ENCODE data around the gene NAALADL2.

NAALADL2 gene

GRCh38 chr3:175558261-175558660, 699.1 kb downstream of the NAALADL2 start:
- Mint-ChIP-seq H3K27ac (no peak overlapping the region), H3K27me3 (no peaks in the 10 kb centered on the region), H3K4me3 (no peak overlapping the region), H3K9me3 (peaks cover 9% of the 10 kb centered on the region), H3K4me1 (no peaks in the 10 kb centered on the region), H3K36me3 (no peaks in the 10 kb centered on the region)
- CTCF ChIA-PET: no interaction called here
- no peak for DNase-seq

- H3K36me3 Mint-ChIP-seq: no peaks in the 10 kb centered on the region
- no peak overlapping the region for H3K27ac Mint-ChIP-seq
- DNase-seq: no peak
- CTCF ChIA-PET: no interaction called here
- H3K4me3 Mint-ChIP-seq: no peak overlapping the region
- H3K4me1 Mint-ChIP-seq: no peaks in the 10 kb centered on the region
- no peaks in the 10 kb centered on the region for H3K27me3 Mint-ChIP-seq
- no peaks in the 10 kb centered on the region for H3K9me3 Mint-ChIP-seq
Measured at GRCh38 chr3:175564363-175564762, 705.2 kb downstream of the NAALADL2 start.

GRCh38 chr3:175571096-175571495, 712.0 kb downstream of the NAALADL2 start:
- no peaks in the 10 kb centered on the region for H3K36me3 Mint-ChIP-seq
- H3K27me3 Mint-ChIP-seq: no peaks in the 10 kb centered on the region
- no peak overlapping the region for H3K4me3 Mint-ChIP-seq
- H3K4me1 Mint-ChIP-seq: no peaks in the 10 kb centered on the region
- DNase-seq: no peak
- H3K9me3 Mint-ChIP-seq: no peaks in the 10 kb centered on the region
- no peak overlapping the region for H3K27ac Mint-ChIP-seq
- CTCF ChIA-PET: no interaction called here

- peaks cover 2% of the 10 kb centered on the region for H3K9me3 Mint-ChIP-seq
- no peak for DNase-seq
- no peaks in the 10 kb centered on the region for H3K4me1 Mint-ChIP-seq
- H3K4me3 Mint-ChIP-seq: no peak overlapping the region
- no peaks in the 10 kb centered on the region for H3K27me3 Mint-ChIP-seq
- H3K36me3 Mint-ChIP-seq: no peaks in the 10 kb centered on the region
- no peak overlapping the region for H3K27ac Mint-ChIP-seq
- CTCF ChIA-PET: no interaction called here
Measured at GRCh38 chr3:175573226-175573625, 714.1 kb downstream of the NAALADL2 start.

GRCh38 chr3:175580318-175580717, 721.2 kb downstream of the NAALADL2 start:
- DNase-seq: no peak
- H3K4me1 Mint-ChIP-seq: no peaks in the 10 kb centered on the region
- H3K9me3 Mint-ChIP-seq: peaks cover 4% of the 10 kb centered on the region
- CTCF ChIA-PET: no interaction called here
- H3K27ac Mint-ChIP-seq: no peak overlapping the region
- H3K27me3 Mint-ChIP-seq: no peaks in the 10 kb centered on the region
- no peaks in the 10 kb centered on the region for H3K36me3 Mint-ChIP-seq
- no peak overlapping the region for H3K4me3 Mint-ChIP-seq

- no peaks in the 10 kb centered on the region for H3K4me1 Mint-ChIP-seq
- no peak for DNase-seq
- H3K27me3 Mint-ChIP-seq: no peaks in the 10 kb centered on the region
- H3K27ac Mint-ChIP-seq: no peak overlapping the region
- H3K4me3 Mint-ChIP-seq: no peak overlapping the region
- H3K36me3 Mint-ChIP-seq: no peaks in the 10 kb centered on the region
- CTCF ChIA-PET: no interaction called here
- peaks cover 13% of the 10 kb centered on the region for H3K9me3 Mint-ChIP-seq
Measured at GRCh38 chr3:175585898-175586297, 726.8 kb downstream of the NAALADL2 start.

- CTCF ChIA-PET: no interaction called here
- Mint-ChIP-seq H3K27ac (no peak overlapping the region), H3K9me3 (peaks cover 15% of the 10 kb centered on the region), H3K4me1 (no peaks in the 10 kb centered on the region), H3K27me3 (no peaks in the 10 kb centered on the region), H3K36me3 (no peaks in the 10 kb centered on the region), H3K4me3 (no peak overlapping the region)
- no peak for DNase-seq
Measured at GRCh38 chr3:175590745-175591144, 731.6 kb downstream of the NAALADL2 start.

GRCh38 chr3:175591375-175591774, 732.2 kb downstream of the NAALADL2 start:
- H3K9me3 Mint-ChIP-seq: peaks cover 15% of the 10 kb centered on the region
- CTCF ChIA-PET: no interaction called here
- H3K27me3 Mint-ChIP-seq: no peaks in the 10 kb centered on the region
- DNase-seq: no peak
- H3K36me3 Mint-ChIP-seq: no peaks in the 10 kb centered on the region
- H3K4me3 Mint-ChIP-seq: no peak overlapping the region
- no peak overlapping the region for H3K27ac Mint-ChIP-seq
- no peaks in the 10 kb centered on the region for H3K4me1 Mint-ChIP-seq

GRCh38 chr3:175593331-175593730, 734.2 kb downstream of the NAALADL2 start:
- Mint-ChIP-seq H3K36me3 (no peaks in the 10 kb centered on the region), H3K4me3 (no peak overlapping the region), H3K27ac (no peak overlapping the region), H3K4me1 (no peaks in the 10 kb centered on the region), H3K27me3 (no peaks in the 10 kb centered on the region), H3K9me3 (peaks cover 11% of the 10 kb centered on the region)
- CTCF ChIA-PET: interaction anchor here (0.6 kb wide), 1 partner anchor 909 kb away, joined by 3 read pairs; no protein-coding TSS in a partner anchor
- DNase-seq: no peak

GRCh38 chr3:175598740-175599139, 739.6 kb downstream of the NAALADL2 start:
- CTCF ChIA-PET: no interaction called here

GRCh38 chr3:175601521-175601920, 742.4 kb downstream of the NAALADL2 start:
- H3K4me1 Mint-ChIP-seq: no peaks in the 10 kb centered on the region
- H3K36me3 Mint-ChIP-seq: no peaks in the 10 kb centered on the region
- DNase-seq: no peak
- no peaks in the 10 kb centered on the region for H3K27me3 Mint-ChIP-seq
- no peak overlapping the region for H3K4me3 Mint-ChIP-seq
- H3K27ac Mint-ChIP-seq: no peak overlapping the region
- H3K9me3 Mint-ChIP-seq: peaks cover 2% of the 10 kb centered on the region
- CTCF ChIA-PET: no interaction called here

More at GRCh38 chr3:175598740-175599139, 739.6 kb downstream of the NAALADL2 start:
- Mint-ChIP-seq H3K4me3 (no peak overlapping the region), H3K36me3 (no peaks in the 10 kb centered on the region), H3K27ac (no peak overlapping the region), H3K4me1 (no peaks in the 10 kb centered on the region), H3K9me3 (peaks cover 5% of the 10 kb centered on the region), H3K27me3 (no peaks in the 10 kb centered on the region)
- no peak for DNase-seq

GRCh38 chr3:175605851-175606250, 746.7 kb downstream of the NAALADL2 start:
- Mint-ChIP-seq H3K27ac (no peak overlapping the region), H3K36me3 (no peaks in the 10 kb centered on the region), H3K9me3 (peaks cover 3% of the 10 kb centered on the region), H3K27me3 (no peaks in the 10 kb centered on the region), H3K4me3 (no peak overlapping the region), H3K4me1 (no peaks in the 10 kb centered on the region)
- CTCF ChIA-PET: no interaction called here
- no peak for DNase-seq

- H3K4me1 Mint-ChIP-seq: no peaks in the 10 kb centered on the region
- DNase-seq: no peak
- H3K9me3 Mint-ChIP-seq: peaks cover 3% of the 10 kb centered on the region
Measured at GRCh38 chr3:175606650-175607318, 747.6 kb downstream of the NAALADL2 start.

GRCh38 chr3:175608356-175608755, 749.2 kb downstream of the NAALADL2 start:
- Mint-ChIP-seq H3K36me3 (no peaks in the 10 kb centered on the region), H3K9me3 (peaks cover 1% of the 10 kb centered on the region), H3K27me3 (no peaks in the 10 kb centered on the region), H3K4me1 (no peaks in the 10 kb centered on the region), H3K4me3 (no peak overlapping the region), H3K27ac (no peak overlapping the region)
- DNase-seq: no peak
- CTCF ChIA-PET: no interaction called here

More at GRCh38 chr3:175606650-175607318, 747.6 kb downstream of the NAALADL2 start:
- Mint-ChIP-seq H3K36me3 (no peaks in the 10 kb centered on the region), H3K27ac (no peak overlapping the region), H3K4me3 (no peak overlapping the region), H3K27me3 (no peaks in the 10 kb centered on the region)
- CTCF ChIA-PET: no interaction called here

- Mint-ChIP-seq H3K27ac (no peak overlapping the region), H3K9me3 (peaks cover 1% of the 10 kb centered on the region), H3K4me3 (no peak overlapping the region), H3K4me1 (no peaks in the 10 kb centered on the region), H3K36me3 (no peaks in the 10 kb centered on the region), H3K27me3 (no peaks in the 10 kb centered on the region)
- CTCF ChIA-PET: no interaction called here
- DNase-seq: no peak
Measured at GRCh38 chr3:175608911-175609310, 749.8 kb downstream of the NAALADL2 start.

Data from activated naive CD4-positive, alpha-beta T cell treated with anti-CD3 and anti-CD28 coated beads, Interleukin-2, amount 10 ng/mL, durations not matched to agents 7 days and 5 days (primary cell).